DND-41 (cell line): ENCODE data around the gene C6orf47.
A peak's percentile ranks its signal among the peaks of the same experiment; 100 is the strongest.

Source experiments
- ATAC-seq: fragments of 200-7000 bp; cut with Tn5 transposase; 3 replicates; pipeline ENCODE4 v1.9.1; 2021; ENCODE audit warnings: low read depth; ENCODE audit not compliant: insufficient read depth
- DNase-seq: peaks from one replicate; pipeline ENCODE4 v3.0.0-alpha.2; 2020
- H2AFZ ChIP-seq: 2 replicates; pipeline ENCODE4 v1.6.0; 2012; ENCODE audit warnings: low read depth, low read length
- H3K27ac ChIP-seq: 2 replicates; pipeline ENCODE4 v1.5.1; 2012; ENCODE audit warnings: low read length, inconsistent platforms
- H3K27me3 ChIP-seq: fragments of 200-600 bp; sonication (generic); 2 replicates; pipeline ENCODE4 v1.6.0; 2012; ENCODE audit warnings: low read length, mild to moderate bottlenecking, inconsistent platforms; ENCODE audit not compliant: insufficient read depth, poor library complexity
- H3K36me3 ChIP-seq: 2 replicates; pipeline ENCODE4 v1.5.1; 2012; ENCODE audit warnings: low read length, inconsistent platforms; ENCODE audit not compliant: insufficient read depth
- H3K4me1 ChIP-seq: 2 replicates; pipeline ENCODE4 v1.5.1; 2012; ENCODE audit warnings: mild to moderate bottlenecking, low read length; ENCODE audit not compliant: insufficient read depth
- H3K4me2 ChIP-seq: 2 replicates; pipeline ENCODE4 v1.6.0; 2012; ENCODE audit warnings: mild to moderate bottlenecking, moderate library complexity, low read length, inconsistent platforms; ENCODE audit not compliant: insufficient read depth
- H3K4me3 ChIP-seq, 2 experiments: fragments of 200-600 bp in 1 of 2; shearing (Covaris generic) in 1 of 2; 2 replicates each; pipeline ENCODE4 v1.5.1; 2012 to 2016; ENCODE audit warnings: inconsistent platforms in 2 of 2, low read length in 2 of 2, mild to moderate bottlenecking in 2 of 2, low read depth in 1 of 2, moderate library complexity in 1 of 2
- H3K79me2 ChIP-seq: 2 replicates; pipeline ENCODE4 v1.6.0; 2012; ENCODE audit warnings: low read length, inconsistent platforms; ENCODE audit not compliant: insufficient read depth
- H3K9ac ChIP-seq: 2 replicates; pipeline ENCODE4 v1.6.0; 2012; ENCODE audit warnings: low read depth, mild to moderate bottlenecking, inconsistent platforms, low read length, moderate library complexity
- H3K9me3 ChIP-seq: 2 replicates; pipeline ENCODE4 v1.5.1; 2012; ENCODE audit warnings: low read length, moderate library complexity, mild to moderate bottlenecking, inconsistent platforms; ENCODE audit not compliant: insufficient read depth, severe bottlenecking
- H4K20me1 ChIP-seq: 2 replicates; pipeline ENCODE4 v1.6.0; 2012; ENCODE audit warnings: low read length; ENCODE audit not compliant: insufficient read depth
- CTCF ChIP-seq: IDR thresholded peaks from 2 replicates; pipeline ENCODE4 v1.5.1; 2012; ENCODE audit warnings: borderline replicate concordance, low read length, moderate library complexity, mild to moderate bottlenecking; ENCODE audit not compliant: poor library complexity, severe bottlenecking; ENCODE audit errors: extremely low read depth
- EZH2 ChIP-seq: IDR thresholded peaks from 3 replicates; pipeline ENCODE4 v1.6.1; 2012; ENCODE audit warnings: borderline replicate concordance, low read depth, mild to moderate bottlenecking, moderate library complexity, low read length, inconsistent platforms; ENCODE audit not compliant: severe bottlenecking

C6orf47 gene

GRCh38 chr6:31662124-31662723 lies 1.6 kb upstream of the C6orf47 start:
- ATAC-seq = no peak
- H3K27me3 ChIP-seq = no peaks in the 10 kb centered on the region
- peak overlapping the region; percentile 96 for H3K4me2 ChIP-seq
- H3K4me3 ChIP-seq = peak overlapping the region in 1 of 2 experiments; percentile 7; a peak in 1 of 4 replicates
- H4K20me1 ChIP-seq = peaks cover 13% of the 10 kb centered on the region
- no peak for DNase-seq
- 0 out of 2 replicates have a peak overlapping the region, but pooled peaks have one; percentile 9 for H3K27ac ChIP-seq
- H3K79me2 ChIP-seq = peaks cover 93% of the 10 kb centered on the region
- no peaks in the 10 kb centered on the region for H3K9me3 ChIP-seq
- H3K4me1 ChIP-seq = peaks cover 77% of the 10 kb centered on the region
- H3K9ac ChIP-seq = peak overlapping the region; percentile 29
- no peak overlapping the region for H2AFZ ChIP-seq
- peaks cover 66% of the 10 kb centered on the region for H3K36me3 ChIP-seq
- TF ChIP-seq EZH2 (no peak), CTCF (no peak)

GRCh38 chr6:31661262-31662123 lies 915 bp upstream of the C6orf47 start:
- H3K4me3 ChIP-seq = peak overlapping the region; percentile 72 to 96
- DNase-seq = no peak

GRCh38 chr6:31659649-31660380 lies 763 bp downstream of the C6orf47 start:
- peak overlapping the region; percentile 87 for H3K27ac ChIP-seq
- peak overlapping the region; percentile 72 to 96 for H3K4me3 ChIP-seq
- DNase-seq (no peak), ATAC-seq (no peak)
- H3K36me3 ChIP-seq = peaks cover 72% of the 10 kb centered on the region
- H3K27me3 ChIP-seq = no peaks in the 10 kb centered on the region
- TF ChIP-seq CTCF (no peak), EZH2 (no peak)
- peak overlapping the region; percentile 91 for H3K9ac ChIP-seq
- H4K20me1 ChIP-seq = peaks cover 13% of the 10 kb centered on the region
- H2AFZ ChIP-seq = peak overlapping the region; percentile 76; the same call in 1 of the 2 replicates
- peak overlapping the region; percentile 96 for H3K4me2 ChIP-seq
- no peaks in the 10 kb centered on the region for H3K9me3 ChIP-seq
- H3K4me1 ChIP-seq = peaks cover 70% of the 10 kb centered on the region
- peaks cover 78% of the 10 kb centered on the region for H3K79me2 ChIP-seq

More at GRCh38 chr6:31661262-31662123, 915 bp upstream of the C6orf47 start:
- peaks cover 71% of the 10 kb centered on the region for H3K4me1 ChIP-seq
- peak overlapping the region; percentile 91 for H3K9ac ChIP-seq
- peaks cover 65% of the 10 kb centered on the region for H3K36me3 ChIP-seq
- H3K9me3 ChIP-seq = no peaks in the 10 kb centered on the region
- H3K27ac ChIP-seq = peak overlapping the region; percentile 87
- peaks cover 13% of the 10 kb centered on the region for H4K20me1 ChIP-seq
- H3K79me2 ChIP-seq = peaks cover 89% of the 10 kb centered on the region
- no peaks in the 10 kb centered on the region for H3K27me3 ChIP-seq
- H2AFZ ChIP-seq = peak overlapping the region; percentile 68; the same call in 1 of the 2 replicates
- ATAC-seq = no peak
- peak overlapping the region; percentile 96 for H3K4me2 ChIP-seq
- TF ChIP-seq EZH2 = no peak
- no peak for TF ChIP-seq CTCF
